Fibroblast of villous mesenchyme (primary cell): Measurements from ENCODE around the gene ZNRD2. TPM values are rescaled to one million over a fixed set of nuclear protein-coding genes. Genes with fewer than 3 reads are reported as not detected.

Experiments
- DNase-seq: peaks from one replicate; pipeline ENCODE4 v3.0.0-alpha.2; 2010; ENCODE audit warnings: low read depth
- H3K4me3 ChIP-seq: 2 replicates; pipeline ENCODE4 v1.5.1; 2011; ENCODE audit warnings: low read depth, mild to moderate bottlenecking, low read length
- CTCF ChIP-seq: IDR thresholded peaks from 2 replicates; pipeline ENCODE4 v1.5.1; 2012; ENCODE audit warnings: low read depth, mild to moderate bottlenecking, low read length; ENCODE audit not compliant: insufficient read depth
- total RNA-seq: library from RNA; depleted of rRNA; stranded (reverse); fragments of >200 nt; gene quantifications from 2 replicates; pipeline ENCODE4 v1.2.3, GENCODE V29; 2012

Gene ZNRD2
- total RNA-seq, 1 donor = 31.1 TPM

GRCh38 chr11:65591939-65592857, 21.9 kb downstream of the ZNRD2 start:
- no peak for TF ChIP-seq CTCF

GRCh38 chr11:65592858-65593517, 22.7 kb downstream of the ZNRD2 start:
- no peak for DNase-seq
- no peak for TF ChIP-seq CTCF
- no peak overlapping the region for H3K4me3 ChIP-seq

More at GRCh38 chr11:65591939-65592857, 21.9 kb downstream of the ZNRD2 start:
- no peak overlapping the region for H3K4me3 ChIP-seq
- DNase-seq = no peak

- no peak overlapping the region for H3K4me3 ChIP-seq
- TF ChIP-seq CTCF = peak; percentile 64
- DNase-seq = no peak
Measured at GRCh38 chr11:65593518-65594414, 23.5 kb downstream of the ZNRD2 start.

- TF ChIP-seq CTCF = no peak
- DNase-seq = no peak
- no peak overlapping the region for H3K4me3 ChIP-seq
Measured at GRCh38 chr11:65595131-65595530, 24.9 kb downstream of the ZNRD2 start.

- TF ChIP-seq CTCF = no peak
- DNase-seq = no peak
Measured at GRCh38 chr11:65595543-65596281, 25.4 kb downstream of the ZNRD2 start, which contains the start of gene KCNK7. Gene KCNK7 (minus strand): TSS chr11:65595800. CDS start chr11:65595772, 28 bp downstream.

GRCh38 chr11:65596520-65596919, 26.2 kb downstream of the ZNRD2 start:
- no peak for DNase-seq
- H3K4me3 ChIP-seq = no peak overlapping the region
- no peak for TF ChIP-seq CTCF

More at GRCh38 chr11:65595543-65596281, 25.4 kb downstream of the ZNRD2 start, which contains the start of gene KCNK7:
- H3K4me3 ChIP-seq = no peak within 1 kb of the TSS
